Astrocyte (in vitro differentiated cells and primary cell): ENCODE results near the gene GLT1D1.

Experiments
- CTCF ChIP-seq: IDR thresholded peaks from 2 replicates; pipeline ENCODE4 v1.5.1; 2011; ENCODE audit warnings: low read depth, mild to moderate bottlenecking, inconsistent platforms, low read length, moderate library complexity; ENCODE audit not compliant: insufficient read depth
- EZH2 ChIP-seq: IDR thresholded peaks from 2 replicates; pipeline ENCODE4 v1.6.1; 2012; ENCODE audit warnings: mild to moderate bottlenecking, low read length, inconsistent platforms; ENCODE audit not compliant: insufficient read depth

- TF ChIP-seq CTCF = no peak
- no peak for TF ChIP-seq EZH2
Observed at GRCh38 chr12:128844031-128844635, 9.1 kb upstream of the GLT1D1 start.
